ENCODE measurements around the gene FABP3.
"Not testable (repeated sequence)": the region's sequence is repeated elsewhere in the genome, so short reads cannot be mapped to it uniquely, and the experiment has no call there.

The FABP3 gene

DNA sequence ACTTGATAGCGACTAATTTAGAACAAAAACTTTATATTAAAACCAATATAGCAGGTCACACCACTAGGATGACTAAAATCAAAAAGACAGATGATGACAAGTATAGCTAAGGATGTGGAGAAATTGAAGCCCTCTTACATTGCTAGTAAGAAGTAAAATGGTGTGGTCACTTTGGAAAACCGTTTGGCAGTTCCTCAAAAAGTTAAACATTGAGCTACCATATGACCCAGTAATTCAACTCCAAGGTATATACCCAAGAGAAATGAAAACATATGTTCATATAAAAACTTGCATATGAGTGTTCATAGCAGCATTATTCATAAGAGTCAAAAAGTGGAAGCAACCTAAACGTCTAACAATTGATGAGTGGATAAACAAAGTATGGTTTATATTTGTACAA lies 27.1 kb upstream of the FABP3 start:
- in situ Hi-C loops (cut with MboI; ENCODE audit: low sequenced_read_pairs), result loop anchor here (10.0 kb wide), 1 partner anchor 155 kb away; no protein-coding TSS in a partner anchor

GRCh38 chr1:31398246-31398645 lies 25.4 kb upstream of the FABP3 start:
- in situ Hi-C loops (cut with MboI; ENCODE audit: low sequenced_read_pairs), result loop anchor here (10.0 kb wide), 1 partner anchor 157 kb away; no protein-coding TSS in a partner anchor

DNA sequence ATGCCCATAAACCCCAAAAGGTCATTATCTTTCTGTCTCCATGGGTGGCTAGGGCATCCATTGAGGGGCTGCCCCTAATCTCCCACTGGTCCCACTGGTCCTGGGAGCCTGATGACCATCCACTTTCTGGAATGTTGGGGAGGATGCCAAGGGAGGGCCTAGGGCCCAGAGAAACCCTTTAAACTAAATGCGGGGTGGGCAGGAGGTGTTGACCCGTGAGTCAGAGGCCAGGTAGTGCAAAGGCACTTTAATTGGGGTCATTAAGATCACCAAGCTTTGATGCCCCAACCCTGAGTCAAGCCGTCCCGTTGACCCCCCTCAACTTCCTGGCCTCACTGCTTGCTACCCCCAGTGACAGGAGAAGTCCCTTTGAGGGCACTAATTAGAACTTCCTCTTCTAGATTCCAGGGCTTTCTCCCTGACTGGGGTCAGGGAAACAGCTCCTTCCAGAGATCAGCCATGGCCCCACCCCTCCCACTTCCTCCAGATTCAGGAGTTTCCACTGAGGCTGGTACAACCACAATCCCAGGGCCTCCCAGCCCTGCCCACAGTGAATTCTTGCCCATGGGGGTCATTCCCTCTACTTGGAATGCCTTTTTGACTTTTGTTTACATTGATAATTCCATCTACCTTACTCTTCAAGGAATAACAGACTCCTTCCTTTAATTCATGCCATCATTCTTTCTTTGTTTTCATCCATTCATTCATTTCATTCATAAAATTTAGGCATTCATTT lies 24.7 kb upstream of the FABP3 start:
- in situ Hi-C loops (cut with MboI; ENCODE audit: low sequenced_read_pairs), result loop anchor here (10.0 kb wide), 1 partner anchor 157 kb away; no protein-coding TSS in a partner anchor

DNA sequence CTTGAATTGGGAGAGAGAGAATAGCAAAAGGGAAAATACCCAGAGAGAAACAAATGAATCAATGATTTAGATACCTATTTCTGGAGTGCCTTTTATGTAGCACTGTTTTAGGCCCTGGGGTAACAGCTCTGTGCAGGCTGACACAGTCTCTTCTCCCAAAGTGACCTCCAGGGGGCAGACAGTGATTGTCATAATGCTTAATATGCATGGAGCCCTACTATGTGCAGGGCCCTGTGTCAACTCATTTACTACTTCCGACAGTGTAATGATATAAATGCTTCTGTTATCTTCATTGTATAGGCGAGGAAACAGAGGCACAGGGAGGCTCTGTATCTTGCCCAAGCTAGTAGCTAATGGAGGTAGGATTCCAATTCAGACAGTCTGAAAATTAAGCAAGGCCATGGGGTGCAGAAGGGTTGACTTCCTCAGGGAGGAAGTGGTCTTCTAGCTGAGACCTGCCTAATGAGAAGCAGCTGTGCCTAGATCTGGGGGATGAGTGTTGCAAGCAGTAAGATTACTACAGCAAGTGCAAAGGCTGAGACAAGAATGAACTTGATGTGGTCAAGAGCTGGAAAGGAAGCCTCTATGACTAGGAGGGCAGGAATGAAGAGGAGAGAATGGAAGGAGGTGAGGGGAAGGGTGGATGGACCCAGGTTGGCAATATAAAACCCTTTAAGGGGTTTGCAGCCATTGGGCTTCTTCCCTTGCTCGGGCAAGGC lies 23.9 kb upstream of the FABP3 start:
- in situ Hi-C loops (cut with MboI; ENCODE audit: low sequenced_read_pairs), result loop anchor here (10.0 kb wide), 1 partner anchor 158 kb away; no protein-coding TSS in a partner anchor

GRCh38 chr1:31394584-31395193 lies 21.8 kb upstream of the FABP3 start:
- in situ Hi-C loops (cut with MboI; ENCODE audit: low sequenced_read_pairs), result loop anchor here (10.0 kb wide), 1 partner anchor 160 kb away; no protein-coding TSS in a partner anchor

DNA sequence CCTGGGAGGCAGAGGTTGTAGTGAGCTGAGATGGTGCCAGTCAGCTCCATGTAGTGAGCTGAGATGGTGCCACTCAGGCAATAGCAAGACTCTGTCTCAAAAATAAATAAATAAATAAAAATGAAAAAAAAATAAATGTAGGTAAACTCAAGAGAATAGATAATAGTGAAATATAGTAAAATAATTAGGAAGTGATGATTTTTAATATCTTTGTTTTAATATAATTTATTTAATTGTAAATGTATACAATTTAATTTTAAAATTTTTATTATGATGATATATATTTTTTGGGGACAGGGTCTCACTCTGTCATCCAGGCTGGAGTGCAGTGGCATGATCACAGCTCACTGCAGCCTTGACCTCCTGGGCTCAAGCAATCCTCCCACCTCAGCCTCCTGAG lies 20.6 kb upstream of the FABP3 start:
- in situ Hi-C loops (cut with MboI; ENCODE audit: low sequenced_read_pairs), result loop anchor here (10.0 kb wide), 1 partner anchor 161 kb away; no protein-coding TSS in a partner anchor

DNA sequence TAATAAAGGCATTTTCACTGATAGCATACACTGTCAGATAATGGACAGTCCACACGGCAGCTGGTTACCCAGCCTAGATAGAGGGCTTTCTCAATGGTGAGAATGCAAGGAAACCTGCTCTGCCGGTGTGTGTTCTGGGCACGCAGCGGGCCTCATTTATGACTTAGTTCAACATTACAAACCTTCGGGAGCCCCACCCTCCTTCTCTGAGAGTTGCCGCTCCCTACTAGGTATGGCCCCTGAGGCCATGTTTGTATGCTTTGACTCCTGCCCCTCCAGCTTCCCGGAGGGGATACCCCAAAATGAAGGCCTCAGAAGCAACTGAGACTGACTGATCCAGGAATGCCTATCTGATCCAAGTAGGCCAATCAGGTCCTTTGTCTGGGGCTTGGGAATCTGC lies 17.2 kb upstream of the FABP3 start:
- in situ Hi-C loops (cut with MboI; ENCODE audit: low sequenced_read_pairs), result loop anchor here (10.0 kb wide), 1 partner anchor 165 kb away; no protein-coding TSS in a partner anchor

DNA sequence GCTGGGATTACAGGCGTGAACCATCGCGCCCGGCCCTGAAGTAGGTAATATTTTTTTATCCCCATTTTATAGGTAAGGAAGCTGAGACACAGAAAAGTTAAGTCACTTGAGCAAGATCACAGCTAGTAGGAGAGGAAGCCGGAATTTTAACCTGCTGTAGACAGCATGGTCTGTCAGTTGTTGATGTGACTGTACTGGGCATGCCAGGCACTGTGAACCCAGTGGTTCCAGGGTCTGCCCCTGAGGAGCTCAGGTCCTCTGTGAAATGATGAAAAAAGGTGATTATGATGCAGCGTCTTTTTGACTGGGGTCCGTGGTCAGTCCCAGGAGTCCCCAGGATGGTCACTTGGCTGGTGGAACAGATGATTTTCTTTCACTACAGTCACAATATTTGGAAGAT lies 16.7 kb upstream of the FABP3 start:
- in situ Hi-C loops (cut with MboI; ENCODE audit: low sequenced_read_pairs), result loop anchor here (10.0 kb wide), 1 partner anchor 165 kb away; no protein-coding TSS in a partner anchor

DNA sequence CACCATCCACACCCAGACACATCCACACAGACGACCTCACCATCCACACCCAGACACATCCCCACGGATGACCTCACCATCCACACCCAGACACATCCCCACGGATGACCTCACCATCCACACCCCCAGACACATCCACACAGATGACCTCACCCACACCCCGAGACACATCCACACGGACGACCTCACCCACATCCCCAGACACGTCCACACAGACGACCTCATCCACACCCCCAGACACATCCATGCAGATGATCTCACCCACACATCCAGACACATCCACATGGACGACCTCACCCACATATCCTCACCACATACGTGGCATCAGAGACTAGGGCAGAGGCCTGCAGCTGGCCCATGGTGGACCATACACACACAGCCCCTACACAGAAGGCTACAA lies 14.7 kb upstream of the FABP3 start:
- in situ Hi-C loops (cut with MboI; ENCODE audit: low sequenced_read_pairs), result no loop called here

- in situ Hi-C loops (cut with MboI; ENCODE audit: low sequenced_read_pairs), result not testable (repeated sequence)
Measured at GRCh38 chr1:31386576-31387243, 13.8 kb upstream of the FABP3 start.

DNA sequence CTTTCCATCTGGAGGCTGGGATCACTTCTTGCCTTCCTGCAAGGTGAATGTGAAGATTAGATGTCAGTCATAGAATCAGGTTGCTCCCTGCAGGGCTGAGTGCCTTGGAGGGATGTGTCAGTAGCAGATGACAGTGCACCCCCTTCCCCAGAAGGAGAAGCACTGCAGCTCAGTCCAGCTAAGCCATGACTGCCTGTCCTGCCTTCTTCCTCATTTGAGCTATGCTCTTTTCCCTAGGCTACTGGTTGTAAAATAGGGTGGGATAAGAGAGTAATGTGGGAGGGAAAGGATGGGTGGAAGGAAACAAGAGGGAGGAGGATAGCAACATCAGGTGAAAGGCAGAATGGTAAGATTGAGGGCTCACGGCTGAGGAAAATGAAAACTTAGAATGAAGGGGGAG lies 11.1 kb upstream of the FABP3 start:
- in situ Hi-C loops (cut with MboI; ENCODE audit: low sequenced_read_pairs), result no loop called here

GRCh38 chr1:31382379-31382989 lies 9.6 kb upstream of the FABP3 start:
- in situ Hi-C loops (cut with MboI; ENCODE audit: low sequenced_read_pairs), result no loop called here

DNA sequence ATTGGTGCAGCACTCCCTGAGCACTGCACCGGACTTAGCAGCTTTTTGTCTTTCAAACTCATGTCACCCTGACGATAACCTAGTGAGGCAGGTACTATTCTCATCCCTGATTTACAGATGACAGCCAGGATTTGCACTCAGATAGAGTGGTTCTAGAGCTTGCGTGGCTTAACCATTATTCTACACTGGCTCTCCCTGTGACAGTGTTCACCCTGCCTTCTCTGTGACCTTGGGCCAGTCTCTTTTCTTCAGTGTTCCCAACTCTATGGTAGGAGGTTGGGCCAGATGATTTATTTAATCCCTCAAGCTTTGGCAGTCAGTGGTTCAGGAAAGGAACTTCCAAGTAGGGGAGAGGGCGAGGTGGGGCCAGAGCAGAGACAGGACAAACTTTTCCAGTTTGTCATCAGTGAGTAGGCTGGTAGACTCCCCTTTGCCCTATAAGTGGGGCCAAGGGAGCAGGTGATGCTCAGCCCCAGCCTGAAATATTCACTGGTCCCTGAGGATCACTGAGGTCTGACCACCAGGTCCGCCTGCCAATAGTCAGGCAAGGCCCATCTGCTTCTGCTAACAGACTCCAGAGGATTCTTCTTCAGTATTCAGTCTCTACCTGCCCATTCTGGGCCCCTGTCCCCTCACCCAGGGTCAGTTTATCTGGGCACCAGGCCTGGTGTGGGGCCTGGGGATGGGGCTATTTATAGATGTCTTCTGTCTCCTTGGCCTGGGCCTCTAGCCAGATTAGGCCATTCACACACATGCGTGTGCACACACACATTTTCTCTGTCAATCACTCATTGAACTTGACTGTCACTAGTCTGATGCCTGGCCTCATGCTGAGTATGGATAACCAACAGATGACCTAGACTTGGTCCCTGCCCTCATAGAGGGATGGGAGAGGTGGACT lies 8.8 kb upstream of the FABP3 start:
- in situ Hi-C loops (cut with MboI; ENCODE audit: low sequenced_read_pairs), result no loop called here

GRCh38 chr1:31380181-31380580 lies 7.3 kb upstream of the FABP3 start:
- in situ Hi-C loops (cut with MboI; ENCODE audit: low sequenced_read_pairs), result no loop called here

DNA sequence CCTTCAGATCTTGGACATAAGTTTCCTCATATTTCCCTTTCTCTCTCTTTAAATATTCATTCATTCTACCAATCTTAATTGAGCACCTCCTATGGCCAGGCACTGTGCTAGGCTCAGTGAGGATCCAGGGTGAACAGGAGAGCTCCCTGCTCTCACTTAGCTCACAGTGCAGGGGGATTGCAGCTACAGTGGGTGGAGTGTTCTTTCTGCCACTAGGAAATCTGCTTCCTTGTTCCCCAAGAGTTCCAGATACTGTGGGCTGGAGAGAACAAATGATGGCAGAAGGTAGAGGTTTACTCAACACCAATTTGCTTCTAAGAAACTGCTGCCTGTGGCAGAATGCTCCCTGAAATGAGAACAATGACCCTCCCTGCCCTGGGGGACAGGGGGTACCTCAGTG lies 5.1 kb upstream of the FABP3 start:
- in situ Hi-C loops (cut with MboI; ENCODE audit: low sequenced_read_pairs), result no loop called here

DNA sequence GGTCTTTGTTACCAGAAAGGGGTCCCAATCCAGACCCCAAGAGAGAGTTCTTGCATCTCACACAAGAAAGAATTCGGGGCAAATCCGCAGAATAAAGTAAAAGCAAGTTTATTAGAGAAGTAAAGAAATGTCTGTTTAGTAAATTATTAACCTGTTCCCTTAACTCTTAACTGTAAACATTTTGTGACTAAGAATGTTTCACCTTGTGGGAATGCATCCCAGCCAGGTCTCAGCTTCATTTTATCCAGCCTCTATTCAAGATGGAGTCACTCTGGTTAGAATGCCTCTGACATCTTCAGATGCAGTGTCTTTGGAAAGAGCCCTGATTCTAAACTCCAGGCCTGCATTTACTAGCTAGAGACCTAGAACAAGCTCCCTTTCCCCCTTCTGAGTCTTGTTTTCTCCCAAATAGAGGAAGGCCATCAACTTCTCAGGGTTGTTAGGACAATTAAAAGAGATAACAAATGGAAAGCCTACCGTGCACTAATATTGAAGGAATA lies 4.5 kb upstream of the FABP3 start:
- in situ Hi-C loops (cut with MboI; ENCODE audit: low sequenced_read_pairs), result no loop called here

DNA sequence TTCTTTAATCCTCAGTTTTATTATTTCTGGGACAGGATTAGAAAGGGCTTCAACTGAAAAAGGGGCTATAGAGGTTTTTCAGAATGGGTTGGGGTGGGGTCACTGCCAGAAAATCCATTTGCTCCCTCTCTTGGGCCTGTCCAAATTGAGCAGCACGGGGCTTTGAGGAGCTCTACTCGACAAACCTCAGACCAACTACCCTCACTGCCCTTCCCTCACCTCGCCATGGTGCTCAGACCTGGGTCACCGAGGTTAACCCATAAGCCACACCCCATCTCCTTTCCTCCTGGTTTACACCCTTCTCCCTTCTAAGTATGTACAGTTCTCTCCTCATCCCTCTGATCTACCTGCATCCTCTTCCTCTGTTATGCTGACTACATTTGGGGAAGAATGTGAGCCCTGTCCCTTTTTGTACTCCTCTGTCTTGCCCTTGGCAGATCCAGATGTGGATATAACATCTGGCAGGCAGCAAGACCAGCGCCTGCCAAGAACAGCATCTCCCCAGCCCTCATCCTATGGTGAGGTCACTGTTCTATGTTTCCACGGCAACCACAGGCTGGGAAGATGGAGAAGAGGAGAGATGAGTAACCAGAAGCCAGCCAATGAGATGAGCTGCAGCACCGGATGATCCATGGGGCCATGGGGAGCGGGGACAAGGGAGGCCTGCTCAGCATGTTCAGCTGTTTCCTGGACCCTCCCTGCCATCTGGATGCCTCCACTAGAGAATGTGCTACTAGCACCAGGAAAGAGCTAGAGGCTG lies 3.7 kb upstream of the FABP3 start:
- in situ Hi-C loops (cut with MboI; ENCODE audit: low sequenced_read_pairs), result no loop called here

DNA sequence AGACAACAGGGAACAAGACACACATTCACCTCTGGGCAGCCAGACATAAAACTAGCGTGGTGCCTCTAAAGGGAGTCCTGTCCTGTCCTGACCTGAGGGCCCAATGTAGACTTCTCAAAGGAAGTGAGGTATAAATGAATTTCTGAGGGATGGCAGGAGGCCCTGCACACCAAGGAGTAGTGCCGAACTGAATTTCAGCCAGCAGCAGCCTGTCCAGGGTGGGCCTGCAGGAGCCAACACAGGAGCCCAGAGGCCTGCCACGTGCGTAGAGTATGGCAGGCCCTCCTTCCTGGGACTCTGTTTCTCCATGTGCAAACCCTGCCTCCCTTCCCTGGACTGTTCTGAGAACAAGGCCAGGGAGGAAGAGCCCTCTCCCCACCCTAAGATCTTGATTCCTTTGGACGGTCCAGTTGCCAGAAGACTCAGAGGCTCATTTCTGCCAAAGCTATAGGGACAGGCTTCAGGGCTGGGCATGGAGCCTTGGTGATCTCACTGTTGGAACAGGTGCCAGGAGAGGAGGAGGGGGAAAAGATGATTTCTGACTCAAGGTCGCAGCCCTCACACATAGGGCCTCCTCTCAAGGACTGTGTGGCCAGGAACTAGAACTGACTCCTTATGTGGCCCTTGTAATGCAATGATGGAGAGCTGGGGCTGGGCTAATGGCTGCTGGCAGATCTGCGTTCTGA lies 1.8 kb upstream of the FABP3 start:
- in situ Hi-C loops (cut with MboI; ENCODE audit: low sequenced_read_pairs), result no loop called here
